Ishikawa (cell line): ENCODE measurements around the gene IPO11.

Source experiments
- CEBPB ChIP-seq: IDR thresholded peaks from 2 replicates; pipeline ENCODE4 v1.6.1; 2012
- CREB1 ChIP-seq: IDR thresholded peaks from 2 replicates; pipeline ENCODE4 v1.6.1; 2012; ENCODE audit warnings: low read depth
- EGR1 ChIP-seq: IDR thresholded peaks from 2 replicates; pipeline ENCODE4 v1.6.1; 2012
- EP300 ChIP-seq: IDR thresholded peaks from 2 replicates; pipeline ENCODE4 v1.6.1; 2012; ENCODE audit warnings: borderline replicate concordance
- FOXM1 ChIP-seq: IDR thresholded peaks from 2 replicates; pipeline ENCODE4 v1.6.1; 2012; ENCODE audit warnings: low read depth, borderline replicate concordance
- NFIC ChIP-seq: IDR thresholded peaks from 2 replicates; pipeline ENCODE4 v1.6.1; 2012
- RAD21 ChIP-seq: IDR thresholded peaks from 2 replicates; pipeline ENCODE4 v1.6.1; 2012; ENCODE audit warnings: low read depth
- TAF1 ChIP-seq: IDR thresholded peaks from 2 replicates; pipeline ENCODE4 v1.6.1; 2012; ENCODE audit warnings: low read depth, mild to moderate bottlenecking
- TCF12 ChIP-seq: IDR thresholded peaks from 2 replicates; pipeline ENCODE4 v1.6.1; 2012; ENCODE audit warnings: low read depth
- TEAD4 ChIP-seq: IDR thresholded peaks from 2 replicates; pipeline ENCODE4 v1.6.1; 2012
- YY1 ChIP-seq: IDR thresholded peaks from 2 replicates; pipeline ENCODE4 v1.6.1; 2012; ENCODE audit warnings: low read depth
- ZBTB7A ChIP-seq: IDR thresholded peaks from 2 replicates; pipeline ENCODE4 v1.6.1; 2012; ENCODE audit warnings: low read depth
- TF ChIP-seq, protein P1 (sequence below): IDR thresholded peaks from 2 replicates; pipeline ENCODE4 v1.6.1; 2012; ENCODE audit warnings: low read depth, mild to moderate bottlenecking
- TF ChIP-seq, protein P2 (sequence below): IDR thresholded peaks from 2 replicates; pipeline ENCODE4 v1.6.1; 2012
- TF ChIP-seq, protein P3 (sequence below): IDR thresholded peaks from 2 replicates; pipeline ENCODE4 v1.6.1; 2012

The IPO11 gene

DNA sequence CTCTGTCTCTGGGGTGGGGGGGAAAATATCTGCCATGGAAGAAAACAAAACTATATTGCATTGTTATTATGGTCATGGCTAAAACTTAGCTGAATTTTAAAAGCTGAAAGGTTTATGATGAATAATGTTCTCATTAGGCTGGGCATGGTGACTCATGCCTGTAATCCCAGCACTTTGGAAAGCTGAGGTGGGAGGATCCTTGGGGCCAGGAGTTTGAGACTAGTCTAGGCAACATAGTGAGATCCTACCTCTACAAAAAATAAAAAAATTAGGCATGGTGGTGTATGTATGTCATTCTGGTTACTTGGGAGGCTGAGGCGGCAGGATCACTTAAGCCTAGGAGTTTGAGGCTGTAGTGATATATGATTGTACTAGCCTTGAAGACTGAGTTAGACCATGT is 44.5 kb downstream of the IPO11 start:
- TF ChIP-seq, protein P1, sequence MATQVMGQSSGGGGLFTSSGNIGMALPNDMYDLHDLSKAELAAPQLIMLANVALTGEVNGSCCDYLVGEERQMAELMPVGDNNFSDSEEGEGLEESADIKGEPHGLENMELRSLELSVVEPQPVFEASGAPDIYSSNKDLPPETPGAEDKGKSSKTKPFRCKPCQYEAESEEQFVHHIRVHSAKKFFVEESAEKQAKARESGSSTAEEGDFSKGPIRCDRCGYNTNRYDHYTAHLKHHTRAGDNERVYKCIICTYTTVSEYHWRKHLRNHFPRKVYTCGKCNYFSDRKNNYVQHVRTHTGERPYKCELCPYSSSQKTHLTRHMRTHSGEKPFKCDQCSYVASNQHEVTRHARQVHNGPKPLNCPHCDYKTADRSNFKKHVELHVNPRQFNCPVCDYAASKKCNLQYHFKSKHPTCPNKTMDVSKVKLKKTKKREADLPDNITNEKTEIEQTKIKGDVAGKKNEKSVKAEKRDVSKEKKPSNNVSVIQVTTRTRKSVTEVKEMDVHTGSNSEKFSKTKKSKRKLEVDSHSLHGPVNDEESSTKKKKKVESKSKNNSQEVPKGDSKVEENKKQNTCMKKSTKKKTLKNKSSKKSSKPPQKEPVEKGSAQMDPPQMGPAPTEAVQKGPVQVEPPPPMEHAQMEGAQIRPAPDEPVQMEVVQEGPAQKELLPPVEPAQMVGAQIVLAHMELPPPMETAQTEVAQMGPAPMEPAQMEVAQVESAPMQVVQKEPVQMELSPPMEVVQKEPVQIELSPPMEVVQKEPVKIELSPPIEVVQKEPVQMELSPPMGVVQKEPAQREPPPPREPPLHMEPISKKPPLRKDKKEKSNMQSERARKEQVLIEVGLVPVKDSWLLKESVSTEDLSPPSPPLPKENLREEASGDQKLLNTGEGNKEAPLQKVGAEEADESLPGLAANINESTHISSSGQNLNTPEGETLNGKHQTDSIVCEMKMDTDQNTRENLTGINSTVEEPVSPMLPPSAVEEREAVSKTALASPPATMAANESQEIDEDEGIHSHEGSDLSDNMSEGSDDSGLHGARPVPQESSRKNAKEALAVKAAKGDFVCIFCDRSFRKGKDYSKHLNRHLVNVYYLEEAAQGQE = no peak
- TF ChIP-seq EGR1 (no peak), RAD21 (no peak), TEAD4 (no peak), EP300 (no peak), CREB1 (no peak), TCF12 (no peak), TAF1 (no peak), FOXM1 (no peak), YY1 (no peak), ZBTB7A (no peak), CEBPB (no peak), NFIC (no peak)
- TF ChIP-seq, protein P2, sequence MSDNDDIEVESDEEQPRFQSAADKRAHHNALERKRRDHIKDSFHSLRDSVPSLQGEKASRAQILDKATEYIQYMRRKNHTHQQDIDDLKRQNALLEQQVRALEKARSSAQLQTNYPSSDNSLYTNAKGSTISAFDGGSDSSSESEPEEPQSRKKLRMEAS = no peak
- TF ChIP-seq, protein P3, sequence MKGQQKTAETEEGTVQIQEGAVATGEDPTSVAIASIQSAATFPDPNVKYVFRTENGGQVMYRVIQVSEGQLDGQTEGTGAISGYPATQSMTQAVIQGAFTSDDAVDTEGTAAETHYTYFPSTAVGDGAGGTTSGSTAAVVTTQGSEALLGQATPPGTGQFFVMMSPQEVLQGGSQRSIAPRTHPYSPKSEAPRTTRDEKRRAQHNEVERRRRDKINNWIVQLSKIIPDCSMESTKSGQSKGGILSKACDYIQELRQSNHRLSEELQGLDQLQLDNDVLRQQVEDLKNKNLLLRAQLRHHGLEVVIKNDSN = no peak

DNA sequence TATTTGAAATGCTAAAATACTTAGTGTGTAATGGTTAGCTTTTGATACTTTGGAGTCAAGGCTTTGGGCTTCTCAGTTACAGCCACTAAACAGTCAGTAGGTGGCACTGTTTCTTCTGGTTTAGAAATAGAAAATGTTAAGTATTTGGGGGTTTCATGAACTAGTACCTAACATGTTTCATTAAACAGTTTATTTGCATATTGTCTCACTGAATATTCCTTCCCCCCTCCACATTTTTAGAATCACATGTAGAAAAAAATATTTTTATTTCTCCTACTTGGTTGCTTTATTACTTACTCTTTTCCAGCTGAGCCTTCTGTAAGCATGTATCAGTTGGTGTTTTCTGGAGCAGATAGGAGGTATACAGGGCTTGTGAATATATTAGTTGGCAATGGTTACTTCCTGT is 48.0 kb downstream of the IPO11 start:
- TF ChIP-seq RAD21 = peak; percentile 71
- no peak for TF ChIP-seq FOXM1

DNA sequence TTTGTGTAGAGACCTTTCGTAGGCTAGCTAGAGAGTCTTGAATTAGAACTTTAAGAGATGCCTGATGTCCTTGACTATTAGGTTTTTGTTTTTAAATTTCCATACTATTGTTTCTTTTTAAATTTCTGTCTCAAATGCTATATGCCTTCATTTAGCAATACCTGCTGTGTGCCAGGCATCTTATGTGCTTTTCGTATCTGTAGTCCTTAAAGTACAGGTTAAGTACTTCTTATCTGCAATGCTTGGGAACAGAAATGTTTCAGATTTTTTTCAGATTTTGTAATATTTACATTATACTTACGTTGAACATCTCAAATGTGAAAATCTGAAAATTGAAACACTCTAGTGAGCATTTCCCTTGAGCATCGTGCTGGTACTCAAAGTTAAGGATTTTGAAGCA is 49.0 kb downstream of the IPO11 start:
- TF ChIP-seq YY1 (no peak), CEBPB (no peak), RAD21 (no peak), NFIC (no peak), ZBTB7A (no peak), CREB1 (no peak), EP300 (no peak), TAF1 (no peak), TCF12 (no peak), FOXM1 (no peak), EGR1 (no peak), TEAD4 (no peak)
- TF ChIP-seq, protein P3 = no peak
- TF ChIP-seq, protein P1 = no peak
- TF ChIP-seq, protein P2 = no peak

DNA sequence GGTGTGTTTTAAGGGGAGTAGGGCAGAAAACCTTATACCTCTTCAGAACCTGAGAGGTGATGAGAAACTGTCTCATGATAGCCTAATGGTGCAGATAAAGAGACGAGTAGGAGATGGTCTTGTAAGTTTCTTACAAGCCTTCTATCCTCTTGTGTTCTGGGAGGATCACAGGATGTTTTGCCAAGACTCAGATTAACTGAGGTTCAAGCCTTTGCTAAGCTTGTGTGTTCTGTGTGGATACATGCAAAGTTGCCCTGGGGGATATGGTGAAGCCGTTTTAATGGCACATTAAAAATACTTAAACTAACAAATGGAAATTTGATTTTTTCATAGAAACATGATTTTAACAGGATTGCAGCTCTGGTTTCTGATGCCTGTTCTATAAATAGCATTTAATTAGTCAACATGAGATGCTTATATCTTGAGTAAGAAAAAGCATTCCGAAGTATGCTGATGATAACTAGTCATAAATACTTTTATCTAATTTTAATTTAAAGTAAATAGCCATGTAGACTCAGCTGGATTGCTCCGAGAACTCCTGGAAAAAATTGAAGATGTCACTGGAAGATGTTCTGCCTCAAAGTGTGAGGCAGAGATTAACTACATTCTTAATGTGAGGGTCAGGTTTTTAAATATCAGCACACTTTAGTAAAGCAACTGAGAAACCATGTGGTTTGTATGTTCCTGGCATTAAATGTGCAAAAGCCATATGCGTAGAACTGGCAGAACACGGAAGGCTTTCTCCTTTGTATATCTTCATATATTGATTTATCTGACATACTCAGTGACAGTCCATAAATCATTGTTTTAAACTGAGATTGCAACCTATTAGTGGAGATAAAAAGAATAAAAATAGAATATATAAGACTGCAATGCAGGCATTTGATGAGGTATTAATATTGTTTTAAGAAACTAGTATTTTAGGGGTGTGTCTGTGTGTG is 53.7 kb downstream of the IPO11 start:
- TF ChIP-seq CREB1 (no peak), NFIC (no peak), EP300 (no peak), FOXM1 (no peak), CEBPB (no peak), EGR1 (no peak), TAF1 (no peak), YY1 (no peak), RAD21 (no peak), TEAD4 (no peak), ZBTB7A (no peak)
- TF ChIP-seq, protein P3 = no peak
- TF ChIP-seq, protein P2 = no peak
- TF ChIP-seq, protein P1 = no peak
